ENCODE measurements around the gene PACSIN3. TPM values are rescaled to one million over a fixed set of nuclear protein-coding genes. Genes with fewer than 3 reads are reported as not detected.
"Not testable (repeated sequence)": the region's sequence is repeated elsewhere in the genome, so short reads cannot be mapped to it uniquely, and the experiment has no call there.

PACSIN3 gene
- total RNA-seq, 1 donor, result 39.3 TPM

- H3K4me3 ChIP-seq (ENCODE audit: low read depth, low read length), result no peak overlapping the region
- no peak for DNase-seq (ENCODE audit: low read depth)
- TF ChIP-seq CTCF (IDR thresholded peaks at IDR 0.05; ENCODE audit: insufficient read depth, low read depth, low read length), result no peak
These were observed 26.7 kb upstream of the PACSIN3 start for GRCh38 chr11:47212938-47213337.

GRCh38 chr11:47208628-47209027 is 22.4 kb upstream of the PACSIN3 start:
- no peak for TF ChIP-seq CTCF (IDR thresholded peaks at IDR 0.05; ENCODE audit: insufficient read depth, low read depth, low read length)

GRCh38 chr11:47208008-47208552 is 21.8 kb upstream of the PACSIN3 start:
- not testable (repeated sequence) for H3K4me3 ChIP-seq (ENCODE audit: low read depth, low read length); DNase-seq (ENCODE audit: low read depth)

More at GRCh38 chr11:47208628-47209027, 22.4 kb upstream of the PACSIN3 start:
- DNase-seq (ENCODE audit: low read depth), result no peak
- no peak overlapping the region for H3K4me3 ChIP-seq (ENCODE audit: low read depth, low read length)

DNA sequence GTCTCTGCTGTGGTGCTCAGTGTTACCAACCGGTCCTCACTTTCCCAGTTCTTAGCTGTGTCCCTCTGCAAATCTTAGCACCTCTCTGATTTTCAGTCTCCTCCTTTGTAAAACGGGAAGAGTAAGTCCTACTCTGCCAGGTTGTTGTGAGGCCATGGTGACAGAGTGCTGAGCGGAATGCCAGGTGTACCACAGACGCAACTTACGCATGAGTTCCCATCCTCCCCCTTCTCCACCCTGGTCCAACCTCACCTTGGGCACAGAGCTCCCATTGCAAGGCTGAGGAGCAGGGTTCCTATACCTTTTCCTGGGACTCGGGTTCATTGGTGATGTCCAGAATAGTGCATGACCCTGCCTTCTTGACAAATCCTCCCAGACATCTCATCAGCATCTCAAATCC is 21.2 kb upstream of the PACSIN3 start:
- no peak overlapping the region for H3K4me3 ChIP-seq (ENCODE audit: low read depth, low read length)
- no peak for DNase-seq (ENCODE audit: low read depth)
- TF ChIP-seq CTCF (IDR thresholded peaks at IDR 0.05; ENCODE audit: insufficient read depth, low read depth, low read length), result no peak

DNA sequence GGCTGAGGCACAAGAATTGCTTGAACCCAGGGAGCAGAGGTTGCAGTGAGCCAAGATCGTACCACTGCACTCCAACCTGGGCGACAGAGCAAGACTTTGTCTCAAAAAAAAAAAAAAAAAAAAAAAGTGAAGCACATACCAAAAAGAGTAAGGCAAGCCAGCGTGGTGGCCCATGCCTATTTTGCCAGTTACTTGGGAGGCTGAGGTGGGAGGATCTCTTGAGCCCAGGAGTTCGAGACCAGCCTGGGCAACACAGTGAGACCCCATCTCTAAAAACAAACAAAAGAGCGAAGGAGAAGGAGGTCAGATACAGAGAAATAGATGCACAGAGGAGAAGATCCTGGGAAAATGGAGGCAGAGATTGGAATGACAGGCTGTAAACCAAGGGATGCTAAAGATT is 20.3 kb upstream of the PACSIN3 start:
- H3K4me3 ChIP-seq (ENCODE audit: low read depth, low read length); DNase-seq (ENCODE audit: low read depth): not testable (repeated sequence)

GRCh38 chr11:47204637-47204989 is 18.4 kb upstream of the PACSIN3 start:
- TF ChIP-seq CTCF (IDR thresholded peaks at IDR 0.05; ENCODE audit: insufficient read depth, low read depth, low read length), result no peak
- no peak overlapping the region for H3K4me3 ChIP-seq (ENCODE audit: low read depth, low read length)
- DNase-seq (ENCODE audit: low read depth), result peak; percentile 42

GRCh38 chr11:47202576-47202975 is 16.3 kb upstream of the PACSIN3 start:
- DNase-seq (ENCODE audit: low read depth), result no peak
- TF ChIP-seq CTCF (IDR thresholded peaks at IDR 0.05; ENCODE audit: insufficient read depth, low read depth, low read length), result no peak
- no peak overlapping the region for H3K4me3 ChIP-seq (ENCODE audit: low read depth, low read length)

DNA sequence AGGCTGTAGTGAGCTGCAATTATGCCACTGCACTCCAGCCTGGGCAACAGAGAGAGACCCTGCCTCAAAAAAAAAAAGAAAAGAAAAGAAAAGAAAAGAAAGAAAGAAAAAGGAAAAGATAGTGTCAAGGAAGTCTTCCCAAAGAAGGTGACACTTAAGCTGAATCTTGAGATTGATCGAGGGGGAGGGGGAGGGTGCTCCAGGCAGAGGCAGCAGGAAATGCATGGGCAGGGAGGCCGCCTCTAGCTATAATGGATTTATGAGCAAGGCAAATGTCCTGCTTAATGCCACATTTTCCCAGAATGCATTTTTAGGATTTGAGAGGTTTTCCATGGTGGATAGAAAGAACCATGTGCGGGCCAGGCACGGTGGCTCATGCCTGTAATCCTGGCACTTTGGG is 14.8 kb upstream of the PACSIN3 start:
- no peak for DNase-seq (ENCODE audit: low read depth)
- H3K4me3 ChIP-seq (ENCODE audit: low read depth, low read length), result no peak overlapping the region
- TF ChIP-seq CTCF (IDR thresholded peaks at IDR 0.05; ENCODE audit: insufficient read depth, low read depth, low read length), result no peak

DNA sequence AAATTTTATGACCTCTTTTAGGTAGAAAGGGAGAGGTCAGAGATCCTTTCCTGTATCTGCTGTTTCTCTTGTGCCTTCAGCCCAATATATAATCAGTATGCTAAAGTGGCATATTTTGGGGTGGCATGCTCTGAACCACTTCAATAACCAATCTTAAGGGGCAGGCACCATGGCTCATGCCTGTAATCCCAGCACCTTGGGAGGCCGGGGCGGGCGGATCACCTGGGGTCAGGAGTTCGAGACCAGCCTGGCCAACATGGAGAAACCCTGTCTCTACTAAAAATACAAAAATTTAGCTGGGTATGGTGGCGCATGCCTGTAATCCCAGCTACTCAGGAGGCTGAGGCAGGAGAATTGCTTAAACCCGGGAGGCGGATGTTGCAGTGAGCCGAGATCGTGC is 11.9 kb upstream of the PACSIN3 start:
- H3K4me3 ChIP-seq (ENCODE audit: low read depth, low read length); DNase-seq (ENCODE audit: low read depth): not testable (repeated sequence)
